ENCODE measurements around the gene KRCC1. TPM values are rescaled to one million over a fixed set of nuclear protein-coding genes. Genes with fewer than 3 reads are reported as not detected.

KRCC1 gene
- total RNA-seq (2014; rRNA removed; shearing (Covaris generic); ENCODE audit: low replicate concordance): 34.5 and 42.9 TPM in 2 replicates

DNA sequence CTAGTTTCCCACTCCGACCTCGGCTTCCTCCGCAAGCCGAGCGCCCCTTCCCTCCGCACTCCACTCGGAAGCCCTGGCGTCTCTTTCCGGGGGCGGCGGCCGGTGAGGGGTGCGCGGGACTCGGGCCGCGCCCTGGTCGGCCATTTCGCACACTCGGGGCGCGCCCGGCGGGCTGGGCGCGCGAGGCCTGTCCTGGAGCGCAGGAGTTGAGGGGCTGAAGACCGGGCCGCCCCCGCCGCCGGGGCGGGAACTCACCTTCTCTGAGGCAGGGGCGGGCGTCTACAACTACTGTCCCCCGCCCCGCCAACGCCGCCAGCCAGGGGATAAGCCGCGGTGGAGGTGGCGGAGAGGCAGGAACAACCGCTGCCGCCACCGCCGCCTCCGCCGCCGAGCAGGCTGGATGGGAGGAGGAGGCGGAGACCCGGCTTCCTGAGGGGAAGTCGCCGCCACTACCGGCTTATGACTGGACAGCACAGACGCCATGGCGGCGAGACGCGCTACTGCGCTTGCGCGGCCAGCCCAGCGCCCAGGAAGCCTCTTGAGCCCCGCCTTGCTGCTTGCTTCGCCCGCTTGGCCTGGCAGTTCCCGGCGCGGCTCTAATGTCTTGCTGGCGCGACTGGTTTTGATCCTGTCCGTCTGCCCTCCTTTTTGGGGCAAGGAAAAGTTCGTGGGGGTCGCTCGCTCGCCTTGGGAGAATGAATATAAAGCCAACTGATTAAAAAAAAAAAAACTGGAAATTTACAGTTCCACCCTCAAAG, at the start of gene KRCC1:
Gene KRCC1 (minus strand): TSS at position 413 of the 758 bp plus-strand sequence. CDS start 27,220 bp downstream, outside the sequence.
- in situ Hi-C loops (cut with HindIII; ENCODE audit: low pct_unique_long_range_greater_than_20kb, low sequenced_read_pairs): no loop called here
- peak; percentile 90 for DNase-seq (ENCODE audit: low read depth)

DNA sequence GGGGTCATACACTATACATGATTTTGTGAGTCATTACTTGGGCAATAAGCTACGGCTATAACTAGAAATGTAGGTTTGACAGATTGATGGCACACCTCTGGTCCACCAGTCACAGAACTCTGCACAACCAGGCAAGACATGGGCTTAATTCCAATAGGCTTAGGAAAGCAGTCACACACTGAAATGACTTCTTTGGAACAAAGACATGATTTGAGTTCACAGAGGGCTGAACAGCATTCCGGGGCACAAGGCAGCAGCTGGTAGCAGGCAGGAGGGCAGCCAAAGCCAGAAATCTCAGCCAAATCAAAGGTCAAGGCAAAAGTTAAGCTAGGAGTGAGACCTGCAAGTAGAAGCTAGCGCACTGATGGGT, 44.9 kb upstream of the KRCC1 start:
- DNase-seq (ENCODE audit: low read depth): no peak
- in situ Hi-C loops (cut with HindIII; ENCODE audit: low pct_unique_long_range_greater_than_20kb, low sequenced_read_pairs): no loop called here

DNA sequence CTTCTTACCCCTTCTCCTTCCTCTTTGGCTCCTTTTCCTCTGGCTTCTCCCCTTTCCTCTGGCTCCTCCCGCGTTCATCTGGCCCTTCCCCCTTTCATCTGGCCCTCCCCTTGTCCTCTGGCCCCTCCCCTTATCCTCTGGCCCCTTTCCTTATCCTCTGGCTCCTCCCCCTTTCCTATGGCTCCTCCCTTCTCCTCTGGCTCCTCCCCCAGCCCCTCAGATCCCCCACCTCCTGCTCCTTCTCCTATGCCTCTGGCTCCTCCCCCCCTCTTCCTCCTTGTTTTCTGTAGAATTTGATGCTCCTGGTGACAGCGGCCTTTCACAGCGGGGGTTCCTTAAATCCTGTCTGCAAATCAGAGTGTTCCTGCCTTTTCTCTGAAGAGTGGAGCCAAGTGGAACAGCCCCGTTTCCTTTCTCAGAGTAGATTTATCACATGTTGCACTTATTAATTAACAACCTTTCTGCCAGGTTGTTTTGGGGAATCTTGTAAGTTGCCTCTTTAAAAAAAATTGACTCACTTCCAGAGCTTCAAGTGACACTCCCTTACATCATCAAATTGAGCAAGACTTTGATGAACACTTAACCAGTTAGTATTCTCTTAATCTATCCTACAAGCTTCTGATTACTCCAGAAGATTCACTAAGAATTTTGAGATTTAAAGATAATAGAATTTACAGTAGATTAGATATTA, 44.4 kb upstream of the KRCC1 start:
- in situ Hi-C loops (cut with HindIII; ENCODE audit: low pct_unique_long_range_greater_than_20kb, low sequenced_read_pairs): no loop called here
- DNase-seq (ENCODE audit: low read depth): peak; percentile 12

DNA sequence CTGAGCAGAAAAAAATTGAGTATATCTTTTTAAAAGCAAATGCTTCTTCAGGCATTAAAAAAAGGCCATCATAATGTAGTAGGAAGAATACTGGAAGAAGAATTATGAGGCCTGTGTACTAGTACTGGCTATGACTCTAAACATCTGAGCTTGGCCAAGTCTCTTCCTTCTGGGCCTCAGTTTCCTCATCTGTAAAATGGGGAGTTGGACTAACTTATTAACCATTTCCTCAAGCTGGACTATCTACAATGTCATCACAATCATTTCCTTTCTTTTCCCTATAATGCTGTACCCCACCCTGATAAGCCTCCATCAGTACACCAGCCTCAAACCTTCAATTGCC, 42.9 kb upstream of the KRCC1 start:
- no peak for DNase-seq (ENCODE audit: low read depth)
- in situ Hi-C loops (cut with HindIII; ENCODE audit: low pct_unique_long_range_greater_than_20kb, low sequenced_read_pairs): no loop called here

DNA sequence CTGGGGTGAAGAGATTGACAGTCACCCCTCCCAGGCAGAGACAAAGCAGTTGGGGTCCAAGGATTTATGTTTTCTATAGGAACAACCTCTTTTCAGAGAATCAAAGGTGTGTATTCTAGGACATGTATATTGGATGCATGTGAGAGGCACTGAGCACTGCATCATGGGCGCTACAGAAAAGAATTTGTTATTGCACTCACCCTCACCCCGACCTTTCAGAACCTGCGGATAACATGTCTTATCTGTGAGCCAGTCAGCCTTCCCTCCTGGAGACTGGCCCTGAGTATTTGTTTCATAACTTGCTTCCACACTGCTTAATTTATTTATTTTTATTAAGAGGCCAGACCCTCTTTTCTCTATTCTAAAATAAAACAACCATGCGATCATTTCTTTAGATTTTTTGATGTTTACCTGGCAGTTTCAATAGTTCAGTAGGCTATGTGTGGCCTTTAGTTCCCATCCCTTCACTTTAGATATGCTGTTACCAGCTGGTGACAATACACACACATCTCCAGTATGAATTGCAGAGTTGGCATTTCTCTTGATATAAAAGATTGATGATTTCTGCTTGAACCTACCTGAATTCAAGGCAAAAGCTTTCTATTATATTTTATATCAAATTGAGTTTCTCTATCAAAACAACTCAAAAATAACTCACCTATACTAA, 42.4 kb upstream of the KRCC1 start:
- in situ Hi-C loops (cut with HindIII; ENCODE audit: low pct_unique_long_range_greater_than_20kb, low sequenced_read_pairs): no loop called here
- DNase-seq (ENCODE audit: low read depth): no peak

DNA sequence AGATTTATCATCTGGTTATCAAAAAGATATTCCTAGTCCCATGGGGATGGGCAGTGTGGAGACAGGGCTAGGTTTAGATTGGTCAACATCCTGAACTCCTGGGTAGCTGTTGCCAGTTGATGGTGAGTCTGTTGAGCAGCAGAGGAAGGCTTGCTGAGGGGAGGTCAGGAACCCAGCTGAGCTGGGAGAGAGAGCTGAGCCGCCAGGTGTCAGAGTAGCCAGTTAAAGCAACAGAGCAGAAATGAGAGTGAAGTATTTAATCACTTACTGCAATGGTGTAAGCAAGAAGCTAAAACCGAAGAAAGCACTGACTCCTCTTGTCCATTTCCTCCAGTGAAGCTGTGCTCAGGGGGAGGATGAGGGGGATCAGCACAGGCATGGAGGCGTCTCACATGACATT, 41.6 kb upstream of the KRCC1 start:
- no peak for DNase-seq (ENCODE audit: low read depth)
- in situ Hi-C loops (cut with HindIII; ENCODE audit: low pct_unique_long_range_greater_than_20kb, low sequenced_read_pairs): no loop called here

DNA sequence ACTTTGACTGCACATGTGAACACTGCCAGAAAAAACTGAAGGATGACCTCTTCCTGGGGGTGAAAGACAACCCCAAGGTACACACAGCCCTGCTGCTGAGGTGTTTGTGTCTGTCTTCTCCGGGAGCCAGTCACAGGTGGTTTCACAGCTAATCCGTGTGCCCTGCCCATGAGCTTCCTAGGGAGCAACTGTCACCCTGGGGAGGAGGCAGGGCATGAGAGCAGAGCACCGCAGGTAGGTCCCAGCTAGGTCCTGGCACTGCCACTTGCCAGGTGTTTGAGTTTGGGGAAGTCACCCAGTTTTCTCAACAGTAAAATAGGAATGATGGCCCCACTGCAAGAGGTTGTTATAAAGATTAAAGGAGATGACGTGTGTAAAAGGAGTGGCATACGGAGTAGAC, 41.1 kb upstream of the KRCC1 start:
- DNase-seq (ENCODE audit: low read depth): no peak
- in situ Hi-C loops (cut with HindIII; ENCODE audit: low pct_unique_long_range_greater_than_20kb, low sequenced_read_pairs): no loop called here

DNA sequence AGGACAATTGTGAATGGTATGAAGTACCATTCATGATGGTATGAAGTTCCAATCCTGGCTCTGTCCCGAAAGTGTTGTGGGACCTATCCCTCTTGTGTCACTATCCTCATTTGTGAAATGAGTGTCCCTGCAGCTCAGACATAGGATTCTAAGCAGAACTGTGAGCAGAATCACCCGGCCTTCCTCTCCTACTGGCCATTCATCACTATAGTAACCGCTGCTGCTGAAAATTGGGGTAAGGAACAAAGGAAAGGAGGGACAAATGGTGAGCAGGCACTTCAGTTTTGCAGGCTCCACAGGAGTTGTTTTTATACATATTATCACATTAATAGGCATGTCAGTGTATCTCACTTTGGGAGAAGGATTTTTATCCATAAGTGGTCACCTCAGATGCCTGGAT, 39.4 kb upstream of the KRCC1 start:
- in situ Hi-C loops (cut with HindIII; ENCODE audit: low pct_unique_long_range_greater_than_20kb, low sequenced_read_pairs): no loop called here
- no peak for DNase-seq (ENCODE audit: low read depth)

DNA sequence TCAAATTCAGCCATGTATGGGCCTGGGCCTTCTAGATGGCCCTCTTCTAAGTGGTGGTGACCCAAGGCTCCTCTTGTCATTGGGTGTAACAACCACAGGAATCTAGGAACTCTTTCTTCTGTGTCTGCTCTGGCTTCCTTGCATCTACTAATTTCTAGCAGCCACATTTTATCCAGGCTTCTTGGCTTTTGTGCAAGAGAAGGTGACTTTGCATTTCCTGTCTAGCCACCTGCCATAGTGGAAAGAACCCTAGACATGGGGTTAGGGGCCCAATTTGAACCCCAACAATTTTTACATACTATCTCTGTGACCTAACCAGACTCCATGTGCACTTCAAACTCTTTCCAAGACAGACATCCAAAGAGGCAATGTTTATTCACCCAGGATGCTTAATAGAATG, 37.2 kb upstream of the KRCC1 start:
- DNase-seq (ENCODE audit: low read depth): no peak
- in situ Hi-C loops (cut with HindIII; ENCODE audit: low pct_unique_long_range_greater_than_20kb, low sequenced_read_pairs): no loop called here

DNA sequence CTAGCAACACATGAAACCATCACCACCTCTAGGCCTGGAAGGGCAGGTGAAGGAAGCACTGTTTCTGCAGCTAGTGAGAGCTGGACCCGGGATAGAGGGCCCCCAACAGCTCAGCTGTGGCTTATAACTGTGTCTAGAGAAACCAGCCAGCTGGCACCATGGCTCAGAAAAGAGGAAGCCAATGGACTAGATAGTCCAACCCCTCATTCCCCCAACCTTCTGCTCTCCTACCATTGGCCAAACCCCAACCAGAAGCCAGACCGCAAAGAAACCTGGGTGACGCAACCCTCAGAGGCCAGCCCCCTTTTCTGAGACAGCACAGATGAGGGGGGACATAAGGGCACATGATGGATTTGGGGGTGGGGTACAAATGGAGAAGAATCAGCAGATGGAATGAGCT, 36.4 kb upstream of the KRCC1 start:
- in situ Hi-C loops (cut with HindIII; ENCODE audit: low pct_unique_long_range_greater_than_20kb, low sequenced_read_pairs): no loop called here
- no peak for DNase-seq (ENCODE audit: low read depth)

DNA sequence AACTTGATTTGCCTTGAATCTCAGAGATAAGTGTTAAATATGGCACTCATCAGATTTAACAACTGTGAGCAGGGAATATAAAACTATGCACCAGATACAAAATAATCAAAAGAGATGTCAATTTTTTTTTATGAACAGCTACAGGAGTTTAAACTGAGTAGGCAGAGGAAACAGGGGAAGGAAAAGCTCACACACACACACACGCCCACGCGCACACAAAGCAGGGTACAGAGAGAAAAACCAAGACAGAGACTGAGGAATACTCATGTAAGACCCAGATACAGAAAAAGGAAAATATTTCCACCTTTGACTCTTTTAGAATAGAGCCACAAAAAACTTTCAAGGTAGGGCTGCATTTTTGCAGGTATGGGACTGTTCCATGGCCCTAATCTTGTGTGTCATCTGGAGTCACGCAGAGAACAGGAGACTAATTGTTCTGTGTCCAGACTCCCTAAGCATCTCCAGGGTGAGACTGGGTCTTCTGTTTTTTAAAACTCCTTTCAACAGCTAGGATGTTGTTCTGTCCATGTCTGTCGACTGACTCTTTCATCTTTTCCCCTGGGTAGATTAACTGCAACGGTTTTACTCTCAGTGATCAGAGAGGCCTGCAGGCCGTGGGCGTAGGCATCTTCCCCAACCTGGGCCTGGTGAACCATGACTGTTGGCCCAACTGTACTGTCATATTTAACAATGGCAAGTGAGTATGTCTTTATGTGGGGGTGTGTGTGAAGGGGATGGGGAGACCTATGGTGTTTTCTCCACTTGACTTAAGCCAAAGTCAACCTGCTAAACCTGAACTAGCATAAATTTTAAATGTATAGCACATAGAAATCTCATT, 35.1 kb upstream of the KRCC1 start:
- no peak for DNase-seq (ENCODE audit: low read depth)
- in situ Hi-C loops (cut with HindIII; ENCODE audit: low pct_unique_long_range_greater_than_20kb, low sequenced_read_pairs): no loop called here

DNA sequence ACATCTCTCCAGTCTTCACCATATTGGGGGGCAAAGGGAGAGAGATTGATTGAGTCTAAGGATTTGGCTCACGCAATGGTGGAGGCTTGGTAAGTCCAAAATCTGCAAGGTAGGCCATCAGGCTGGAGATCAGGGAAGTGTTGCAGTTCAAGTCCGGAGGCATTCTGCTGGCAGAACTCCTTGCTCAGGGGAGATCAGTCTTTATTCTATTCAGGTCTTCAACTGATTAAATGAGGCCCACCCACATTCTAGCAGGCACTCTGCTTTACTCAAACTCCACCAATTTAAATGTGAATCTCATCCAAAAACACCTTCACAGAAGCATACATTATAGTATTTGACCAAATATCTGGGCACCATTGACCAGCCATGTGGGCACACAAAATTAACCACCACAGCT, 33.4 kb upstream of the KRCC1 start:
- in situ Hi-C loops (cut with HindIII; ENCODE audit: low pct_unique_long_range_greater_than_20kb, low sequenced_read_pairs): no loop called here

DNA sequence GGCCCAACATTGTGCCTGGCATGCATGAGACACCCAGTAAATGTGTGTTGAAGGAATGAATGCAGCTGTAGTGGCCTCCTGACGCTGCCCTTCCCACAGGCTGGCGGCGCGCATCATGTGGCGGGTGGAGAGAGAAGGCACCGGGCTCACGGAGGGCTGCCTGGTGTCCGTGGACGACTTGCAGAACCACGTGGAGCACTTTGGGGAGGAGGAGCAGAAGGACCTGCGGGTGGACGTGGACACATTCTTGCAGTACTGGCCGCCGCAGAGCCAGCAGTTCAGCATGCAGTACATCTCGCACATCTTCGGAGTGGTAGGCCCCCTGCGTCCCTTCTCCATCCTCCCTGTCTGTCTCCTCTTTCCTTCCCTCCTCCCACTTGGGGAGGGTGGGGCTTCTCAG, 32.2 kb upstream of the KRCC1 start:
- in situ Hi-C loops (cut with HindIII; ENCODE audit: low pct_unique_long_range_greater_than_20kb, low sequenced_read_pairs): no loop called here
- no peak for DNase-seq (ENCODE audit: low read depth)

More for the DNA sequence above, 33.4 kb upstream of the KRCC1 start:
- DNase-seq (ENCODE audit: low read depth): no peak

DNA sequence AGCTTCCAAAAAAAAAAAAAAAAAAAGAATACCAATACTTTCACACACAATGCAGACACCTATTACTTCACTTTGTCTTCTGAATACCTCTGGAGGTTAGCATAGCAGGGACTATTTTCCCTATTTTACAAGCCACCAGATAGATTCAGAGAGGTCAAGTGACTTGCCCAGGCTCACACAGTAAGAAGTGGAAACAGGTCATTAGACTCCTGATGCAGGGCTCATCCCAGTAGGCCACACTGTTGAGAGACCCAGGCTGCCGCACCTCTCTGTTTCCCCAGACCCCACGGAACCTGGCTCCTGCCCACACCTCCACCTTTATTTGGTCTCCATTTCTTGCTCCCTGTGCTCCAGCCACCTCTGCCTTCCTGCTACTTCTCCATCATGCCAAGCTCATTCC, 31.5 kb upstream of the KRCC1 start:
- in situ Hi-C loops (cut with HindIII; ENCODE audit: low pct_unique_long_range_greater_than_20kb, low sequenced_read_pairs): no loop called here
- DNase-seq (ENCODE audit: low read depth): no peak

DNA sequence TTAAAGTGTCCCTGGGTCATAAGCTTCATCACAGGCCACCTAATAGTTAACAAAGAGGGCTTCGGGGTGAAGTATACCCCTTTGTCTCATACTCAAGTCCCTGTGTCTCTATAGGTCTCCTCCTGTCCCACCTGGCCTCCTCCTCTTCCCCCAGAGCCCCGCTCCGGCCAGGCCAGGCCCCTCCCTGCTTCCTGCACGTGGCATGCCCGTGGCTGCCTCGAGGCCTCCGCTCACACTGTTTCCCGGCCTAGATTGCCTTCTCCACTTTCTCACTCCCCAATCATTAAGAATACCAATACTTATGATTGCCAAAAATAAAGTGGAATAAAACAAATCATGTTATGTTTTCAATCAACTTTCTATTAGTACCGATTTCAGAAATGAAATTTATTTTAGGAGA, 30.8 kb upstream of the KRCC1 start:
- in situ Hi-C loops (cut with HindIII; ENCODE audit: low pct_unique_long_range_greater_than_20kb, low sequenced_read_pairs): no loop called here
- DNase-seq (ENCODE audit: low read depth): no peak

DNA sequence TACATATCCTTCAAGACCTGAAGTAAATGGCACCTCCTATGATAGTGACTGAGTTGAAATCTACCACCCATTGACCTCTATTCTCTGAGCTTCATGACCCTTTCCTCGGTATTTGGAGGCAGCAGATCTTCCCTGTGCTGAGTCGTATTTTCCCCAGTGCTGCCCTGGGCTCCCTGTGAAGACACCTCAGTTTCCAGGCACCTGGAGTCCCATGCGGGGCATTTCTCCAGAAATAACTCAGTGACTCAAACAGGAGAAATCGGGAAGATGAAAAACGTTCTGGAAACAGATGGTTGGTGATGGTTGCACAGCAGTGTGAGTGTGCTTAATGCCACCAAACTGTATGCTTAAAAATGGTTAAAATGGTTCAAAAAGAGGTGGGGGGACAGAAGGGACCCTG, 30.0 kb upstream of the KRCC1 start:
- no peak for DNase-seq (ENCODE audit: low read depth)
- in situ Hi-C loops (cut with HindIII; ENCODE audit: low pct_unique_long_range_greater_than_20kb, low sequenced_read_pairs): no loop called here

DNA sequence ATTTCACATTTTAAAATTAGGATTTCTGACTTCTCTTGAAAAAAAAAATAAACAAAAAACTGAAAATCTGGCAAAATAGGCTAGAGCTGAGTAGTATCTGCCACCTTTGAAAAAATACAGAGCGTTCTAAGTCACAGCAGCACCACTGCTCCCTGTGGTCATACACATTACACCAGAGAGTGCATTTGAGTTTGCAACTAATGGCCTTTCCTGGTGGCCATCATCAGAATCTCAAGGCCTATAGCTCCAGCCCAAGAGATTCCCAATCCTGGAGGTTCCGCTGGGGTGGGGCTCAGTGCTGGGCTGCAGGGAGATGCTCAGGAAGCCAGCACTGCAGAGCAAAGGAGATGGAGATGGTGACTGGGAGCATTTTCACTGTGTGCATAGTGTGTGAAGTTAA, 29.5 kb upstream of the KRCC1 start:
- in situ Hi-C loops (cut with HindIII; ENCODE audit: low pct_unique_long_range_greater_than_20kb, low sequenced_read_pairs): no loop called here
- no peak for DNase-seq (ENCODE audit: low read depth)

DNA sequence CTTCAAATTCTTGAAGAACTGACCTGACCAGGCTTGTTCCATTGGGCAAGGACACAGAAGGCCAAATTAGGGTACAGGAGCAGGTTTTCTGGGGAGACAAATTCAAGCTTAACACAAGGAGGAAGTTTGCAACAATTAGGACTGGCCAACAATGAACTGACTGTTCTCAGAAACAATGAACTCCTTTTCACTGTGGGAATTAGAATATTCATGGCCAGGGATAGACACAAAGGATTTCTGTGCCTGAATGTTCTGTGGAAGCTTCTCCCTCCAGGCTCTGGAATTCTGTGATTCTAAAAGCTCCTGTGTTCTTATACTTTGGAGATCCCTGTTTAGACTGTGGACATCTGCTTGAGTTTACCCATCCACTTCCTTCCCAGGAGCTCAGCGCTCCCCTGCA, 27.2 kb upstream of the KRCC1 start:
- no peak for DNase-seq (ENCODE audit: low read depth)
- in situ Hi-C loops (cut with HindIII; ENCODE audit: low pct_unique_long_range_greater_than_20kb, low sequenced_read_pairs): no loop called here

Data from Caki2 (cell line).